Transverse colon (tissue), 4 donors: ENCODE measurements around the gene SIRT2. TPM values are rescaled to one million over a fixed set of nuclear protein-coding genes. Genes with fewer than 3 reads are reported as not detected.
A peak's percentile ranks its signal among the peaks of the same experiment; 100 is the strongest.

Experiments used
- DNase-seq: peaks from one replicate; pipeline ENCODE4 v3.0.0-alpha.2; 2019
- H3K27ac ChIP-seq, 4 donors: fragments of 200-600 bp; sonication (generic); 2 replicates each; pipeline ENCODE4 v1.5.1; 2016 to 2018; ENCODE audit warnings: inconsistent platforms in 4 of 4
- H3K27me3 ChIP-seq: fragments of 200-600 bp; sonication (generic); 2 replicates; pipeline ENCODE4 v1.5.1; 2017; ENCODE audit warnings: inconsistent platforms
- H3K36me3 ChIP-seq, 4 donors: fragments of 200-600 bp; sonication (generic); 2 replicates each; pipeline ENCODE4 v1.5.1; 2017 to 2019; ENCODE audit warnings: inconsistent platforms in 4 of 4
- H3K4me1 ChIP-seq, 4 donors: fragments of 200-600 bp; sonication (generic); 2 replicates each; pipeline ENCODE4 v1.5.1; 2017 to 2020; ENCODE audit warnings: inconsistent platforms in 4 of 4
- H3K4me3 ChIP-seq, 4 donors: fragments of 200-600 bp; sonication (generic); 1 replicate in 1 of 4; 2 replicates in 3 of 4; pipeline versions ENCODE4 v1.5.1 to v1.6.1; 2017 to 2019; ENCODE audit warnings: inconsistent platforms in 4 of 4
- H3K9me3 ChIP-seq, 2 donors: fragments of 200-600 bp; sonication (generic); 2 replicates each; pipeline ENCODE4 v1.5.1; 2017 to 2019; ENCODE audit warnings: inconsistent platforms in 2 of 2
- EP300 ChIP-seq: sonication (generic); formaldehyde crosslinking; IDR thresholded peaks from one replicate; pipeline ENCODE4 v1.6.1; 2017; ENCODE audit warnings: antibody characterized with exemption, low read depth
- POLR2A ChIP-seq: fragments of 450-650 bp; IDR thresholded peaks from one replicate; pipeline ENCODE4 v1.6.1; 2016; ENCODE audit warnings: antibody characterized with exemption, mild to moderate bottlenecking, moderate library complexity
- POLR2AphosphoS5 ChIP-seq, 3 donors: sonication (generic); formaldehyde crosslinking; IDR thresholded peaks; one replicate each; pipeline ENCODE4 v1.6.1; 2016; ENCODE audit warnings: antibody characterized with exemption in 3 of 3
- WGBS, 2 donors: methylation state at CpG; one replicate each; pipeline ENCODE4 v1.1.5; 2018; ENCODE audit warnings: low coverage in 1 of 2; 5-methylcytosine and 5-hydroxymethylcytosine counted together
- in situ Hi-C, 4 donors: fragments of 200-750 bp; cut with MboI; loops; one replicate each; pipeline versions ENCODE4 v1.15.0 to v1.15.1; 2017; ENCODE audit warnings: low sequenced_read_pairs in 3 of 4, low pct_ligation_motif_present in 1 of 4, low pct_unique_long_range_greater_than_20kb in 1 of 4
- intact Hi-C: fragments of 100-400 bp; cut with DNase I; formaldehyde crosslinking; loops from one replicate; pipeline ENCODE4 v1.15.1; 2023; ENCODE audit warnings: low total_unique reads
- total RNA-seq, 4 donors: library from RNA; depleted of rRNA; stranded (reverse); fragments of >200 nt; gene quantifications; one replicate each; pipeline ENCODE4 v1.1.0, GENCODE V29; 2016
- TF ChIP-seq, protein P1 (sequence below), 5 experiments: fragments of 200-600 bp in 3 of 5; fragments of 450-650 bp in 2 of 5; sonication (generic) in 3 of 5; IDR thresholded peaks; 1 replicate in 2 of 5; 2 replicates in 3 of 5; pipeline ENCODE4 v1.5.1; 2016 to 2017; ENCODE audit warnings: antibody characterized with exemption in 5 of 5, inconsistent platforms in 3 of 5, mild to moderate bottlenecking in 2 of 5, moderate library complexity in 1 of 5

Gene SIRT2
- 100 to 1,000 TPM in 1 of 4 donors, 10 to 100 TPM in 3; 56.3 to 128 (median 64.2) TPM for total RNA-seq

DNA sequence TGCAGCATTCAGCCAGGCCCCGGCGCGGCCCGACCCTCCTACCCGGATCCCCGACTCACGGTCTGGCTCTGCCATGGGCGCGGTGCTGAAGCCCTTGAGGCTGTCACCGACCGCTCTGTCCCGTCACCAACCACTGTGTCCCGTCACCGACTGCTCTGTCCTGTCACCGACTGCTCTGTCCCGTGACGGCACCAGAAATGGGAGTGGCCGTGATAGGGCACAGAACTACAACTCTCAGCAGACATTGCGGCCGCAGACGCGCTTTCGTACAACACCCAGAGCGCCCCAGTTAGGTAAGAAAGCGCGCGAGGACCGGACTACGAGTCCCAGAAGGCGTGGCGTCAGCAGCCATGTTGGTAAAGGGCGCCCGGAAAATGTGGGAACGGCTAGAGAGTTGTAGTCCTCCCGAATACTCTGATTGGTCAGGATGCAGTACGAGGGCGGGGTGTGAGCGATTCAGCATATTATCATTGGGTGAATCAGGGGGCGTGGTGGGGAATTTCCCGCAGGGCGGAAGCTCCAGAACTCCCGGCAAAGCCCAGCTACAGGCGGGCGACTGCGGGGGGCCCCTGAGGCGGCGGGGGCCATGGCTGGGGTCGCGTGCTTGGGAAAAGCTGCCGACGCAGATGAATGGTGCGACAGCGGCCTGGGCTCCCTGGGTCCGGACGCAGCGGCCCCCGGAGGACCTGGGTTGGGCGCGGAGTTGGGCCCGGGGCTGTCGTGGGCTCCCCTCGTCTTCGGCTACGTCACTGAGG is at the start of gene SIRT2, which contains the start of gene NFKBIB:
Gene SIRT2, minus strand, starts transcription at position 172 of the 755 bp plus-strand sequence. Its CDS starts 97 bp downstream, at position 75.
Gene NFKBIB, plus strand, starts transcription at position 523 of the 755 bp plus-strand sequence. Its CDS starts 64 bp downstream, at position 587.
- in situ Hi-C loops = loop anchor here in 1 of 4 donors (10.0 kb wide), 1 partner anchor 155 kb away; the partner anchor contains the start of gene CAPN12
- intact Hi-C loops = no loop called here
- Histone ChIP-seq H3K27me3 (no peaks in the 10 kb centered on the region), H3K4me1 (peaks cover 7 to 28% (median 20%) of the 10 kb centered on the region in 4 donors), H3K9me3 (no peaks in the 10 kb centered on the region), H3K27ac (peak within 1 kb of the TSS; percentile 91 to 94 (median 93)), H3K36me3 (no peaks in the 10 kb centered on the region), H3K4me3 (peak within 1 kb of the TSS; percentile 79 to 95 (median 91))
- 0% methylated on average over 53 of the region's 64 CpGs; no CpG with 5 or more reads in 1 of the 2 donors for WGBS, 2 donors
- peak; percentile 100 for DNase-seq
- TF ChIP-seq EP300 (no peak), POLR2AphosphoS5 (IDR thresholded peaks at IDR 0.05) (peak; percentile 85 to 92 (median 88)), POLR2A (peak; percentile 85)

DNA sequence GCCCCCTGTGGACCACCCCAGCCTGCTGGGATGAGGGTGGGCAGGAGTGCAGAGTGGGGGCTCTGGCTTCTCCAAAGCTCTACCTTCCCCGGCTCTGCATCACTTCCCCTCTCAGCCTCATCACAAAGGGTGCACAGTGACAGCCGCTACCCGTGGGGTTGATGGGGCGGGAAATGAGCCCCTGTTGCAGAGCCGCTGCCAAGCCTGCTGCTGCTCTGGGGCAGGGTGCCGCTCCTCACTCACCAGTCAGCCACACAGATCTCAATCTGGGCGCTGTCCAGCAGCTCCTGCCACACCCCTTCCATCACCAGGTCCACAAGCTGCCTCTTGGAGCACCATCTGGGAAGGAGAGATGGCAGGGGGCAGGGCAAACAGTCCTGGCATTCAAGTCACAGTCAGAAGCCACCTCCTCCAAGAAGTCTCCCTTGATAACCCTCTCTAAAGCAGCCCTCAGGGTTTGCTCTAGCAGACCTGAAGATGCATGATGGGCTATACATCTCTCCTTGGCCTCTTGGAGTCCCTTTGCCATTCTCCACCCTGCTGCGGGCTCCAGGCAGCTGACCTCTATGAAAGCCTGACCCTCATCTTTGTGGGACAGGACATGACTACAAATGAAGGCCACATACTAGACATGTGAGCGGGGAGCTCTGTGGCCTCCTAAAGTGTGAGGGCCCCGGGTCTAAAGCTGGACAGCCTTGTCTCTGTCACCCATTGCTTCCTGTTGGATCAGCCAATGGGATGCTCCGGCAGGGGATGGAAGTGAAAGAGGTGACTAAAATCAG is 47.0 kb upstream of the SIRT2 start:
- in situ Hi-C loops (loop anchor here in 3 of 4 donors (25.0 kb wide), 2 partner anchors 409 to 534 kb away; partner anchors contain the start of gene FAM98C (in 2 of the 3)), intact Hi-C loops (no loop called here)
- Histone ChIP-seq H3K4me1 (peaks cover 4 to 10% (median 8%) of the 10 kb centered on the region in 4 donors), H3K27me3 (peaks cover 6% of the 10 kb centered on the region), H3K9me3 (no peaks in the 10 kb centered on the region), H3K4me3 (no peak overlapping the region), H3K27ac (no peak overlapping the region), H3K36me3 (no peaks in the 10 kb centered on the region)
- 53% methylated on average over 11 of the region's 11 CpGs; no CpG with 5 or more reads in 1 of the 2 donors for WGBS, 2 donors
- DNase-seq = no peak
- TF ChIP-seq, protein P1, sequence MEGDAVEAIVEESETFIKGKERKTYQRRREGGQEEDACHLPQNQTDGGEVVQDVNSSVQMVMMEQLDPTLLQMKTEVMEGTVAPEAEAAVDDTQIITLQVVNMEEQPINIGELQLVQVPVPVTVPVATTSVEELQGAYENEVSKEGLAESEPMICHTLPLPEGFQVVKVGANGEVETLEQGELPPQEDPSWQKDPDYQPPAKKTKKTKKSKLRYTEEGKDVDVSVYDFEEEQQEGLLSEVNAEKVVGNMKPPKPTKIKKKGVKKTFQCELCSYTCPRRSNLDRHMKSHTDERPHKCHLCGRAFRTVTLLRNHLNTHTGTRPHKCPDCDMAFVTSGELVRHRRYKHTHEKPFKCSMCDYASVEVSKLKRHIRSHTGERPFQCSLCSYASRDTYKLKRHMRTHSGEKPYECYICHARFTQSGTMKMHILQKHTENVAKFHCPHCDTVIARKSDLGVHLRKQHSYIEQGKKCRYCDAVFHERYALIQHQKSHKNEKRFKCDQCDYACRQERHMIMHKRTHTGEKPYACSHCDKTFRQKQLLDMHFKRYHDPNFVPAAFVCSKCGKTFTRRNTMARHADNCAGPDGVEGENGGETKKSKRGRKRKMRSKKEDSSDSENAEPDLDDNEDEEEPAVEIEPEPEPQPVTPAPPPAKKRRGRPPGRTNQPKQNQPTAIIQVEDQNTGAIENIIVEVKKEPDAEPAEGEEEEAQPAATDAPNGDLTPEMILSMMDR (IDR thresholded peaks at IDR 0.05) = no peak
- TF ChIP-seq POLR2AphosphoS5 (IDR thresholded peaks at IDR 0.05) = no peak
- no peak for TF ChIP-seq EP300
- no peak for TF ChIP-seq POLR2A

DNA sequence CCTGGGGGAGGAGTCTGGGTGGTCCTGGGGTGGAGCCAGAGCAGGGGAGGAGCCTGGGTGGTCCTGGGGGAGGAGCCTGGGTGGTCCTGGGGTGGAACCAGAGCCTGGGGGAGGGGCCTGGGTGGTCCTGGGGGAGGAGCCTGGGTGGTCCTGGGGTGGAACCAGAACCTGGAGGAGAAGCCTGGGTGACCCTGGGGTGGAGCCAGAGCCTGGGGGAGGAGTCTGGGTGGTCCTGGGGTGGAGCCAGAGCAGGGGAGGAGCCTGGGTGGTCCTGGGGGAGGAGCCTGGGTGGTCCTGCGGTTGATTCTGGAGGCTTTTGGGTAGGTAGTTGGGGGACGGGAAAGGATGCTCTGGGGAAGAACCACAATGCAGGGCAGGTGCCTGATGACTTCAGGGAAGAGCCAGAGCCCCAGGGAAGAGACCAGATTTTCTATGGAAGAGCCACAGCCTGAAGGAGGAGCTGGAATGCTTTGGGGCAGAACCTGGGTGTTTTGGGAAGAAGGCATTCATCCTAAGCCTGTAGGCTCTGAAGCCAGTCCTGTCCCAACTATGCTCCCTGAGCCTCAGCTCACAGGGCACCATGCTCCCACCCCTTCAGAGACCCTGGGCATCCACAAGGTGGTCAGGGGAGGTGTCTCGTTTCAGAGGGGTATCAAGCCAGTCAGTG is 46.3 kb upstream of the SIRT2 start:
- 57% methylated on average over 3 of the region's 3 CpGs; no CpG with 5 or more reads in 1 of the 2 donors for WGBS, 2 donors
- TF ChIP-seq POLR2AphosphoS5 (IDR thresholded peaks at IDR 0.05) (no peak), POLR2A (no peak), EP300 (no peak)
- TF ChIP-seq, protein P1 (IDR thresholded peaks at IDR 0.05) = no peak
- intact Hi-C loops = no loop called here

DNA sequence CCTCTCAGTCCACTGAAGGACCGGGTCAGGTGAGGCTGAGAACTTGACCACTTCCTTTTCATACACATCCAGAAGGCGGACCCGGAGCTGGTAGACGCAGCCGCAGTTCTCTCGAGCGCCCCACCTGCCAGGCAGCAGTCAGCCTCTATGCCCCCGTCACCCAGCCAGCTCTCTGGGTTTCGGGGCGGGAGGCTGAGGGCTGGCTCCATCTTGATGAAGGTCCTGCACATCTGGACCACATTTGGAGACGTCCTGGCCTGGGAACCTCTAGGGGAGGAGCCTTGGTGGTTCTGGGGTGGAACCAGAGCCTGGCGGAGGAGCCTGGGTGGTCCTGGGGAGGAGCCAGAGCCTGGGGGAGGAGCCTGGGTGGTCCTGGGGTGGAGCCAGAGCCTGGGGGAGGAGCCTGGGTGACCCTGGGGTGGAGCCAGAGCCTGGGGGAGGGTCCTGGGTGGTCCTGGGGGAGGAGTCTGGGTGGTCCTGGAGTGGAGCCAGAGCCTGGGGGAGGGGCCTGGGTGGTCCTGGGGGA is 45.6 kb upstream of the SIRT2 start:
- Histone ChIP-seq H3K36me3 (no peaks in the 10 kb centered on the region), H3K27ac (no peak overlapping the region), H3K4me3 (no peak overlapping the region), H3K9me3 (no peaks in the 10 kb centered on the region), H3K27me3 (peaks cover 2% of the 10 kb centered on the region), H3K4me1 (peaks cover under 1 to 5% (median 3%) of the 10 kb centered on the region in 4 donors)
- WGBS, 2 donors = 87% methylated on average over 9 of the region's 12 CpGs; no CpG with 5 or more reads in 1 of the 2 donors
- DNase-seq = no peak
- in situ Hi-C loops (loop anchor here in 3 of 4 donors (25.0 kb wide), 2 partner anchors 408 to 533 kb away; partner anchors contain the start of gene FAM98C (in 2 of the 3)), intact Hi-C loops (no loop called here)
- TF ChIP-seq POLR2AphosphoS5 (IDR thresholded peaks at IDR 0.05) (no peak), EP300 (no peak), POLR2A (no peak)
- TF ChIP-seq, protein P1 (IDR thresholded peaks at IDR 0.05) = no peak

More for the DNA sequence above, 46.3 kb upstream of the SIRT2 start:
- Histone ChIP-seq H3K27ac (no peak overlapping the region), H3K9me3 (no peaks in the 10 kb centered on the region), H3K36me3 (no peaks in the 10 kb centered on the region), H3K27me3 (peaks cover 6% of the 10 kb centered on the region), H3K4me3 (no peak overlapping the region), H3K4me1 (peaks cover 4 to 10% (median 8%) of the 10 kb centered on the region in 4 donors)
- in situ Hi-C loops = loop anchor here in 3 of 4 donors (25.0 kb wide), 2 partner anchors 408 to 533 kb away; partner anchors contain the start of gene FAM98C (in 2 of the 3)
- no peak for DNase-seq
